Activated naive CD8-positive, alpha-beta T cell treated with anti-CD3 and anti-CD28 coated beads for 36 hours (primary cell): ENCODE results near the gene GNAZ. TPM values are rescaled to one million over a fixed set of nuclear protein-coding genes. Genes with fewer than 3 reads are reported as not detected.

Source experiments
- DNase-seq: peaks from one replicate; pipeline ENCODE4 v3.0.0; 2021
- H3K27ac Mint-ChIP-seq: one replicate; pipeline ENCODE4 v1.8.0; 2022; ENCODE audit warnings: mild to moderate bottlenecking, moderate library complexity, mixed read lengths
- H3K27me3 Mint-ChIP-seq: one replicate; pipeline ENCODE4 v1.8.0; 2022; ENCODE audit warnings: mild to moderate bottlenecking, mixed read lengths
- H3K36me3 Mint-ChIP-seq: one replicate; pipeline ENCODE4 v1.8.0; 2021; ENCODE audit warnings: mild to moderate bottlenecking, mixed read lengths
- H3K4me1 Mint-ChIP-seq: one replicate; pipeline ENCODE4 v1.8.0; 2021; ENCODE audit warnings: mixed read lengths
- H3K4me3 Mint-ChIP-seq: one replicate; pipeline ENCODE4 v1.8.0; 2022; ENCODE audit warnings: mild to moderate bottlenecking, moderate library complexity, mixed read lengths
- H3K9me3 Mint-ChIP-seq: one replicate; pipeline ENCODE4 v1.8.0; 2022; ENCODE audit warnings: mixed read lengths
- total RNA-seq, 2 experiments: library from RNA; stranded (reverse); gene quantifications; one replicate each; pipeline ENCODE4 v1.2.3, GENCODE V29; 2021

Gene GNAZ
- total RNA-seq, 2 experiments from 2014 or later = 0.43 to 0.54 TPM

GRCh38 chr22:23088199-23088604 lies 17.9 kb downstream of the GNAZ start:
- H3K27me3 Mint-ChIP-seq = no peaks in the 10 kb centered on the region
- no peaks in the 10 kb centered on the region for H3K9me3 Mint-ChIP-seq
- no peaks in the 10 kb centered on the region for H3K4me1 Mint-ChIP-seq
- H3K27ac Mint-ChIP-seq = no peak overlapping the region
- no peaks in the 10 kb centered on the region for H3K36me3 Mint-ChIP-seq
- H3K4me3 Mint-ChIP-seq = no peak overlapping the region
- peak; percentile 9 for DNase-seq

GRCh38 chr22:23089010-23089409 lies 18.7 kb downstream of the GNAZ start:
- no peaks in the 10 kb centered on the region for H3K4me1 Mint-ChIP-seq
- no peak overlapping the region for H3K27ac Mint-ChIP-seq
- H3K4me3 Mint-ChIP-seq = no peak overlapping the region
- no peak for DNase-seq
- H3K27me3 Mint-ChIP-seq = no peaks in the 10 kb centered on the region
- H3K9me3 Mint-ChIP-seq = no peaks in the 10 kb centered on the region
- H3K36me3 Mint-ChIP-seq = no peaks in the 10 kb centered on the region

- DNase-seq = no peak
- H3K27ac Mint-ChIP-seq = no peak overlapping the region
- no peak overlapping the region for H3K4me3 Mint-ChIP-seq
These were observed 19.5 kb downstream of the GNAZ start for GRCh38 chr22:23089633-23090456.

GRCh38 chr22:23090457-23090835 lies 20.1 kb downstream of the GNAZ start:
- no peaks in the 10 kb centered on the region for H3K36me3 Mint-ChIP-seq
- no peaks in the 10 kb centered on the region for H3K4me1 Mint-ChIP-seq
- H3K4me3 Mint-ChIP-seq = no peak overlapping the region
- H3K9me3 Mint-ChIP-seq = no peaks in the 10 kb centered on the region
- H3K27ac Mint-ChIP-seq = no peak overlapping the region
- no peaks in the 10 kb centered on the region for H3K27me3 Mint-ChIP-seq
- no peak for DNase-seq

More at GRCh38 chr22:23089633-23090456, 19.5 kb downstream of the GNAZ start:
- H3K27me3 Mint-ChIP-seq = no peaks in the 10 kb centered on the region
- H3K36me3 Mint-ChIP-seq = no peaks in the 10 kb centered on the region
- H3K4me1 Mint-ChIP-seq = no peaks in the 10 kb centered on the region
- H3K9me3 Mint-ChIP-seq = no peaks in the 10 kb centered on the region

GRCh38 chr22:23091760-23092159 lies 21.4 kb downstream of the GNAZ start:
- H3K27ac Mint-ChIP-seq = no peak overlapping the region
- no peaks in the 10 kb centered on the region for H3K4me1 Mint-ChIP-seq
- H3K27me3 Mint-ChIP-seq = no peaks in the 10 kb centered on the region
- H3K36me3 Mint-ChIP-seq = no peaks in the 10 kb centered on the region
- H3K9me3 Mint-ChIP-seq = no peaks in the 10 kb centered on the region
- H3K4me3 Mint-ChIP-seq = no peak overlapping the region
- DNase-seq = no peak

GRCh38 chr22:23092217-23092955 lies 22.1 kb downstream of the GNAZ start:
- Mint-ChIP-seq H3K4me1 (no peaks in the 10 kb centered on the region), H3K27ac (no peak overlapping the region)
- no peak for DNase-seq

GRCh38 chr22:23093051-23093788 lies 22.9 kb downstream of the GNAZ start:
- Mint-ChIP-seq H3K4me3 (no peak overlapping the region), H3K4me1 (no peaks in the 10 kb centered on the region), H3K27ac (no peak overlapping the region), H3K9me3 (no peaks in the 10 kb centered on the region), H3K36me3 (no peaks in the 10 kb centered on the region), H3K27me3 (no peaks in the 10 kb centered on the region)
- no peak for DNase-seq

More at GRCh38 chr22:23092217-23092955, 22.1 kb downstream of the GNAZ start:
- Mint-ChIP-seq H3K36me3 (no peaks in the 10 kb centered on the region), H3K9me3 (no peaks in the 10 kb centered on the region), H3K27me3 (no peaks in the 10 kb centered on the region), H3K4me3 (no peak overlapping the region)

GRCh38 chr22:23094260-23094659 lies 23.9 kb downstream of the GNAZ start:
- Mint-ChIP-seq H3K4me1 (no peaks in the 10 kb centered on the region), H3K9me3 (no peaks in the 10 kb centered on the region), H3K27me3 (no peaks in the 10 kb centered on the region), H3K36me3 (no peaks in the 10 kb centered on the region), H3K4me3 (no peak overlapping the region), H3K27ac (no peak overlapping the region)
- DNase-seq = no peak

- Mint-ChIP-seq H3K4me1 (no peaks in the 10 kb centered on the region), H3K9me3 (no peaks in the 10 kb centered on the region), H3K36me3 (no peaks in the 10 kb centered on the region), H3K27me3 (no peaks in the 10 kb centered on the region), H3K27ac (no peak overlapping the region), H3K4me3 (no peak overlapping the region)
- no peak for DNase-seq
These were observed 24.7 kb downstream of the GNAZ start for GRCh38 chr22:23094695-23095681.

GRCh38 chr22:23095733-23096342 lies 25.5 kb downstream of the GNAZ start:
- DNase-seq = no peak
- Mint-ChIP-seq H3K36me3 (no peaks in the 10 kb centered on the region), H3K4me3 (no peak overlapping the region), H3K27ac (no peak overlapping the region), H3K9me3 (no peaks in the 10 kb centered on the region), H3K27me3 (no peaks in the 10 kb centered on the region), H3K4me1 (no peaks in the 10 kb centered on the region)

- Mint-ChIP-seq H3K27ac (no peak overlapping the region), H3K27me3 (no peaks in the 10 kb centered on the region), H3K4me3 (no peak overlapping the region), H3K4me1 (no peaks in the 10 kb centered on the region), H3K36me3 (no peaks in the 10 kb centered on the region), H3K9me3 (no peaks in the 10 kb centered on the region)
- no peak for DNase-seq
These were observed 27.3 kb downstream of the GNAZ start for GRCh38 chr22:23097412-23098229.

GRCh38 chr22:23098230-23098705 lies 27.9 kb downstream of the GNAZ start:
- no peaks in the 10 kb centered on the region for H3K36me3 Mint-ChIP-seq
- H3K4me3 Mint-ChIP-seq = no peak overlapping the region
- no peak overlapping the region for H3K27ac Mint-ChIP-seq

More at GRCh38 chr22:23098230-23098705, 27.9 kb downstream of the GNAZ start:
- no peaks in the 10 kb centered on the region for H3K27me3 Mint-ChIP-seq
- no peak for DNase-seq
- no peaks in the 10 kb centered on the region for H3K9me3 Mint-ChIP-seq
- H3K4me1 Mint-ChIP-seq = no peaks in the 10 kb centered on the region
